Peyer's patch (tissue), 4 donors: ENCODE results near the gene HNMT.

Source experiments
- CTCF ChIP-seq, 6 experiments: fragments of 450-650 bp in 4 of 6; fragments of 200-600 bp in 2 of 6; sonication (generic) in 1 of 6; IDR thresholded peaks; one replicate each; pipeline ENCODE4 v1.5.1; 2017 to 2019; ENCODE audit warnings: antibody characterized with exemption in 6 of 6, mild to moderate bottlenecking in 3 of 6, moderate library complexity in 1 of 6
- POLR2A ChIP-seq, 2 donors: fragments of 450-650 bp; IDR thresholded peaks; one replicate each; pipeline ENCODE4 v1.5.1; 2017; ENCODE audit warnings: antibody characterized with exemption in 2 of 2, mild to moderate bottlenecking in 2 of 2, moderate library complexity in 2 of 2

- TF ChIP-seq CTCF (IDR thresholded peaks at IDR 0.05) (no peak), POLR2A (IDR thresholded peaks at IDR 0.05) (no peak)
Measured at GRCh38 chr2:137967042-137967441, 2.8 kb downstream of the HNMT start.
